Dermis microvascular lymphatic vessel endothelial cell (primary cell): ENCODE results near the gene RFX4. TPM values are rescaled to one million over a fixed set of nuclear protein-coding genes. Genes with fewer than 3 reads are reported as not detected.

Experiments used
- DNase-seq, 2 donors: peaks; one replicate each; pipeline versions ENCODE4 v3.0.0 to v3.0.0-alpha.2; 2010; ENCODE audit warnings: low read depth in 2 of 2
- total RNA-seq: library from RNA; depleted of rRNA; stranded (reverse); fragments of >200 nt; gene quantifications from 2 replicates; pipeline ENCODE4 v1.2.1, GENCODE V29; 2014

The RFX4 gene
- not detected in 2 replicates for total RNA-seq

DNA sequence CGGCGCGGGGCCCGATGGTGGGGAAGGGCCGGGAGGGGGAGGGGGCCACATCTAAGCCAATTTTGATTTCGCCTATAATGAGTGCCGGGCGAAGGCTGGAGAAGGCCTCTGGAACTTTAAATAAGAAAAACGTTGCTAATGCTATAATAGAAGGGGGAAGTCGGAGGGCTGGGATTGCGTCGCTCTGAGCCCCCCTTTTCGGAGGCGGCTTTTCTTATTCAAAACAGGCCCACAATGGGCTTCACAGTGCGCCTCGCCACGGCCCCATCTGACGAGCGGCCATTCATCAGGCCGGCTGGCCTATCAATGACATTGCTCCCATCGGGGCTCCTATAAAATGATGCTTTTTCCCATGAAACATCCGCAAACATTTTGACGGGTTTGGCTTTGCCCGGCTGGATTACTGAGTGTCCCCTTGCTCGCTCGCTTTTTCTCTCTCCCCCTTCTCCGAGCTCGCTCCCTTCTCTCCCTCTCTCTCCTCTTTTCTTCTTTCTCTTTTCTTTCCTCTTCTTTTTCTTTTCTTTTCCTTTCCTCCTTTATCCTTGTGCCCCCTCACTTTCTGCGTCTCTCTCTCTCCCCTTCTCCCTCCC is at the start of gene RFX4:
Gene RFX4 (plus strand): TSS at position 364 of the 590 bp plus-strand sequence. CDS start 317 bp downstream, outside the sequence.
- DNase-seq: no peak

DNA sequence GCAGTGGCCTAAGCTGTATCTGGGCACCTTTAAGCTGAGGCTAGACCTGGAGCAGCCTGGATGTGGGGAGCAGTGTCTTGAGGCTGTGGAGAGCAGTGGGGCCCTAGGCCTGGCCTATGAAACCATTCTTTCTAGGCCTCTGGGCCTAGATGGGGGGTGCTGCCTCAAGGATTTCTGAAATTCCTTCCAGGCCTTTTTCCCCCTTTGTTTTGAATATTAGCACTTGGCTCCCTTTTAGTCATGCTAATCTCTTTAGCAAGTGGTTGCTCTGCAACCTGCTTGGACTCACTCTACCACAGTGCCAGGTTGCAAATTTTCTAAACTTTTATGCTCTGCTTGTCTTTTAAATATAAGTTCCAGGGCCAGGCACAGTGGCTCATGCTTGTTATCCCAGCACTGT is 41.6 kb upstream of the RFX4 start:
- no peak for DNase-seq

DNA sequence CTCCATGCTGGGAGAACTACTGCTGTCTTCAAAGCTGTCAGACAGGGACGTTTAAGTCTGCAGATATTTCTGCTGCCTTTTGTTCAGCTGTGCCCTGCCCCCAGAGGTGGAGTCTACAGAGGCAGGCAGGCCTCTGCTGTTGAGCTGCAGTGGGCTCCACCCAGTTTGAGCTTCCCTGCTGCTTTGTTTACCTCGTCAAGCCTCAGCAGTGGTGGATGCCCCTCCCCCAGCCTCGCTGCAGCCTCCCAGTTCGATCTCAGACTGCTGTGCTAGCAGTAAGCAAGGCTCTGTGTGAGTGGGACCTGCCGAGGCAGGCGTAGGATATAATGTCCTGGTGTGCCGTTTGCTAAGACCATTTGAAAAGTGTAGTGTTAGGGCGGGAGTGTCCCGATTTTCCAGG is 31.4 kb upstream of the RFX4 start:
- DNase-seq: no peak

DNA sequence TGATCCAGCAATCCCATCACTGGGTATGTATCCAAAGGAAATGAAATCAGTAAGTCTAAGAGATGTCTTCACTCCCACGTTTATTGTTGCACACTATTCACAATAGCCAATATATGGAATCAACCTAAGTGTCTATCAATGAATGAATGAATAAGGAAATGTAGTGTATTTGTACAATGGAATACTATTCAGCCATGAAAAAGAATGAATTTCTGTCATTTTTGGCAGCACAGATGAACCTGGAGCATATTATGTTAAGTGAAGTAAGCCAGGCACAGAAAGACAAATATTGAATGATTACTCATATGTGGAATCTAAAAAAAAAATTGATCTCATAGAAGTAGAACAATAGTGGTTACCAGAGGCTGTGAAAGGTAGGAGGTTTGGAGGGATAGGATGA is 30.6 kb upstream of the RFX4 start:
- DNase-seq: no peak

DNA sequence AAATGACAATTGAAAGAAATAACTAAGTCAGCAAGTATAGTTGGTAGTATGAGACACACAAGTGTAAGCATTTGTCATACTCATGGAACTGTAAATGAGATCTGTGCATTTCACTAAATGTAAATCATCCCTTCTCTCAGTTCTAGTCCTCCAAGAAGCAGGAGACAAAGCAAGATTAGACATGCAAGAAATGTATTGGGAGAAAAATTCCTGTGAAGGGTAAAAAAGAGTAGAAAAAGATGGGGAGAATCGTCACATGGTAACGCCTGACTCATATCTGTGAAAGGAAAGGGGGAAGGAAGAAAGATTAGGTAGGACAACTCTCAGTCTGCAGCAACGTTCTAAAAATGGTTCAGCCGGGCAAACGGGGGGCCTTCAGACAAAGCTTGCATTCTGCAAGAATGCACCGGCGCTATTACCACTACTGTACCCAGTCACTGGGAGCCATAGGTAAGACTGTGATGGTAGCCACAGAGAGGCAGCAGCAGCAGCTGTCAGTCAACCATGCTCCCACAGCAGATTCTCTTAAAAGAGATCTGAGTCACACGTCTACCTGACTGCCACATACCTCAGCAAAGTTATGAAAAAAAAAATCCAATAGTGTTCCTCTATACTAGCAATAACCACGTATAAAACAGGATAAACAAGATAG is 18.0 kb upstream of the RFX4 start:
- DNase-seq: no peak

DNA sequence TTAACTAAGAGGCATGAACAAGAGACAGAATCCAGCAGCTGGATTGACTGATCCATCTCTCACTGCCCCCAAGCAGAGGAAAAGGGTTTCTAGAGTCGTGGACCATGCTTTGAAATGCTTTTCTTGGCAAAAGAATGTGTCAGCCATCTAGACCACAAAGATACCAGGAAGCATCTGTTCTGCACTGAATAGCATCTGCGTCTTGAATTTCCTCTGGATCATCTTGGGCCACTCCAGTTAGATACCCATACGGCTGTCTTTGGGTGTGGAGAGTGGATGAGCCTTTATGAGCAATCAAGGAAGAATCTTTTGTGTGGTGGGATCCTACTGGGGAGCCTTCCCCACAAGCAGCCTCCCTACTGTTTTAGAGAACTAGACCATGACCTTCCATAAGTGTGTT is 16.0 kb upstream of the RFX4 start:
- DNase-seq: no peak

DNA sequence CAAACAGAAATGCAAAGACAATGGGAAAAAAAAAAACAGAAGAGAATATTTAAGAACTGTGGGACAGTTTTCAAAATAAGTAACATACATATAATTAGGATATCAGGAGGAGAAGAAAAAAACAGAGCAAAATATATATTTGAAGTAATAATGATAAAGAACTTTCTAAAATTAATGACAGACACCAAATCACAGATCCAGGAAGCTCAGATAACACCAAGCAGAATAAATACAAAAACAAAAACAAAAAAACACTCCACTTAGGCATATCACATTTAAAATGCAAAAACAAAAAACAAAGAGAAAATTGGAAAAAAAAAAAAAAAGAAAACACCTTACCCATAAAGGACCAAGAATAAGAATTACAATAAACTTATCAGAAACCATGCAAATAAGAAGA is 9.6 kb upstream of the RFX4 start:
- DNase-seq: no peak

DNA sequence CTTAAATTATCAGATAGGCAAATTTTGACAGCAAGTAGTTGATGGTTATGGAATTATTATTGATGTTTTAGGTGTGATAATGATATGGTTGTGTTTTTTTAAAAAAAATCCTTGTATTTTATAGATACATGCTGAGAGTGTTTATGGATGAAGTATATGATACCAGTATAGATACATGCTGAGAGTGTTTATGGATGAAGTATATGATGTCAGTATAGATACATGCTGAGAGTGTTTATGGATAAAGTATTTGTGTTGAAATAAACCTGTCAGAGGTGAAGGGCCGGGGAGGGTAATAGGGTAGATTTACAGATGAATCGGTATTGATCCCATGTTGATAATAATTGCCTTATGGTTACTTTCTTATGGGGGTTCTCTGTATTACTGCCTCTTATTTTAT is 6.0 kb upstream of the RFX4 start:
- no peak for DNase-seq

DNA sequence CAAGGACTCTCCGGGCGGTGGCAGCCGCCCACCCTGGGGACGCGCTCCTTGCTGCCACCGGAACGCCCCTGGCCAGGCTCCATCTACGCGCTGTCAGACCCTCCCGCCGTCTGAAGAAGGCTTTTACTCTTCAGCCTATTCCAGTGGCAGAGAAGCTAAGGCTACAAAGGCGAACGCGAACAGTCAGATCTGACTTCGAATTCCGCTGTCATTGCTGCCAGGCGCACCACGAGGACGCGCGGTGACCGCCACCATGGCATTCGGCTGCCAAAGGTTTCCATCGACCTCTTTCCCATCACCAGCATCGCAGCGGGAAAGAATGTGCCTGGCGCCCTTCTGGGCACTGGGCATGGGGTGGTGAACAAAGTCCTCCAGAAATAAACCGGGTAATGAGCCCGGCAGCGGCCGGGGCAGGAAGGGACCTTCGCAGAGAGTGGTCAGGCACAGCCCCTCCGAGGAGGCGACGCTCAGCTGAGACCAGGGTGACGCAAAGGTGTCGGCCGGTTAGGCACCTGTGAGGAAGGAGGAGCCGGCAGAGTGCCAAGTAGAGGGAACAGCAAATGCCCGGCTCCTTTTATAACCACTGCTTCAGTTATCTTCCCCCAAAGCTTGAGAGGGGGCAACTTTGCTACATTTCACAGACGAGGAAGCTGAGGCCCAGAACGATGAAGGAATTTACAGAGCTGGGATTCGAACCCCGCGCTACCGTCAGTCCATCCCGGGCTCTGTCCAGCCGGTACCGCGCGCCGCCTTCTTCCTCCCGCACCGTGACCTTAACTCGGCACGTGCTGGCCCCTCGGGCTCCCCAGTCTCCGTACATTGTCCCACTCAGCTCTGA is 1.9 kb upstream of the RFX4 start:
- DNase-seq: no peak

DNA sequence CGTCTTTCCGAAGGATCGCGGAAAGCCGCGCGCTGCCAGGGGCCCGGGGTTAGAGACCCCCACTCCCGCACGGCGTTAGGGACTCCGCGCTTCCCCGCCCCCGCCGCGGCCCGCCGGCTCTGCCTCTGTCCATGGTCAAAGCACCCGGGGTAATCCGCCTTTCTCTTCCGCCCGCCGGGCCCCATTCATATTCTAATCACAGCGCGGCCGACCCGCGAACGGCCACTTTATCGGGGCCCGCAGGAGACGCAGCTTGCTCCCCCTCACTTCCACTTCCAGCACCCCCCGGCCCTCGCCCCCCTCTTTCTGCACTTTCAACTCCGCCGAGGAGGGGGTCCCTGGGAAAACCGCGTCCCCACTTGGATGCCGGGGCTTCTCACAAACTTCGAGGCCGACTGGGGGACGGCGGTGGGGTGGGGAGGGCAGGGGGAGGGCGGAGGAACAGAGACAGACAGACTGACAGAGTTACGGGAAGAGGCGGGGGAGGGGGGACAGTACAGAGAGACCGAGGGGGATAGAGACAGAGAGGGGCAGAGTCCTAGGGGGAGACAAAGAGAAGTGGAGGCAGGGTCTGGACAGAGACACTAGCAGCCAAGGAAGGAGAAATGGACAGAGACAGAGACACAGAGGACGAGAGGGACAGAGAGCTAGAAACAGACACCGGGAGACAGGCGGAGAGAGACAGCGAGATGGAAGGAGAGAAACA is 1.1 kb upstream of the RFX4 start:
- DNase-seq: peak in 1 of 2 donors; percentile 25

DNA sequence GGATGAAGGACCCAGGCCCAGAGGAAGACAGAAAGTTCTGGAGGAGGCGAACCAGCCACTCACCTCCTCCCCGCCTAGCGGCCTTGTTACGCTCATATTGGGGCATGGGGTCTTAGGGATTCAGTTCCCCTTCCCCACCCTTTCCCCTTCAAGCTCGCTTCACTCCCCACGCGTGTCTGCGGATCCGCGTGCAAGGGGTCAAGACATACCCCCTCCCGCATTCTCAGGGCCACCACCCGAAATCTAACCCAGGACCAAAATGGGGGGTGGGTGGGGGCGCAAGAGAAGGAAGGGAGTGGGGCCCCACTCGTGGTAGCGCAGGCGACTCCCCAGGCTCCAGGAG is 584 bp upstream of the RFX4 start:
- DNase-seq: no peak

DNA sequence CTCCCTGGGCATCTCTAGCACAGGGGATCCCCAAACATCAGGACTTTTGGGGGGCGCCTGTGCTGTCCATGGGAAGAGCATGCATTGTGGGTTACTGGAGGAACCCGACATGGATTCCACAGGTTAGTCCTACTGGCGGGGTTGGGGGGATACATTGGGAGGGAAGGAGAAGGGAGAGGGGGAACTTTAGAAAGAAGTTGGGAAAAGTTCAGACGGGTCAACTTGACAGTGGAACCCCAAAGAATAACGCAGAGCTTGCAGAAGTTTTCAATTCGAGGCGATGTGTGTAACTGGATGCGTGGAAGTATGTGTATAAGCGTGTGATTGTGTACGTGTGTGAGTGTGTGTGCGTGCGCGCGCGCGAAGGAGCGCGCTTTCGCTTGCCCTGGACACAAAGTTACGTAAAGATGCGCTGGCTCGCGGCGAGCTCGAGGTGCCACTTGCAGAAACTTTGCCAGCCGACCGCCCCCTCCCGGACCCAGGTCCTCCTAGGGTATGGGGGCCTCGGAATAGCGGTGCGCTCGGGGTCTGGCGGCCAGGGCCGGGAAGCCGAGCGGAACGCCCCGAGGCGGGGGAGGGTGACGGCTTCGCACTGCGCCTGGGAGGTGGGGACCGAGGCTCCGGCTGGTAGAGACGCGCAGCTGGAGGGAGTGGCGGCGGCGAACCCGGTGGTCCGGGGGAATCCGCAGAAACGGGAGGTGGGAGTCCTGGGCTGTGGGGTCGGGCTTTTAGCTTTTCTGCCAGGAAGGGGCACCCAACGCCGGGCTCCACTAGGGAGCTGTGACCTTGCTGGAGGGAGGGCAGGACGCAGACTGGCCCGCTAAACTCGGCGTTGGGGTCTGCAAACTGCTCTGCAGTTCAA is 669 bp downstream of the RFX4 start:
- DNase-seq: peak in 1 of 2 donors; percentile 28

DNA sequence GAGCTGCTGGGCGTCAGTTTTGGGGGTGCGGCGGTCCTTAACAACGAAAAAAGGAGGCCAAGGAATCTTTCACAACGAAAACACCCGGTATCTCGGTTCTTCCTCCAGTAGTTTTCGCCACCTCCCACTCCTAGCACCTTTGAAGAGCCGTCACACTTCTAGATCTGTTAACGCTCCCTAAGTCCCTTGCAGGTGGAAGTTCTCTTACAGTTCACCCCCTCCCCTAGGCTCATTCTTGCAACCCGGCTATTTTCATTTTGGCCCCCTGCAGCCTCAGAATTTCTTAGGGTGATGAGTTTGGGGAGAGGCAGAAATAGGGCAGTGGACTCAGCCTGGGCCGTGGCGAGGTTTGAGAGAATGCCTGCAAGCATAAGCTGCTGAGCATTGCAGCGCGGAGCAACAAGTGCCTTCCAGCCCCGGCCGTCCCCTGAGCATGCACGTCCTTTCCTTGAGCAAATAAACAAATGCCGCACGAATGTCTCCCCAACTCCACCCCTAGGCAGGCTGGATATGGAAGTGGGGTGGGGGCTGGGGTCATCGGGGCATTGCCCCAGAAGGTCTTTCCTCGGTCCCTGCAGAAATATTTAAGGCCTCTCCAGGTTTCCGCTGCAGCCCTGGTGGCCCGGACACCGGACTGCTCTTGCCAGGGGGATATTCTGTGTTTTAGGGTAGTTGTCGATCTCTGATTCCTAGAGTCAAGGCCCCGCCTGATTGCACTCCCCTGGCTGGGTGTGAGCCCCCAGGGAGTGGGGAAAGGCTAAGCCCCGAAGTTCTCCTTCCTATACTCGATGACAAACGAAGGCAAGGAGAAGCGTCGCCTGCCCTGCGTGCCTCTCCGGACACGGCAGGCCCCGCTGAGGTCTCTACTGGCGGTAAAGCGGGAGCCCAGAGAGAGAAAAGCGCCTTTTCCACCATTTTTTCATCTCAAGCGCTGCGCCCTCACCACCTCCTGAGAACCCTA is 1.6 kb downstream of the RFX4 start:
- no peak for DNase-seq

DNA sequence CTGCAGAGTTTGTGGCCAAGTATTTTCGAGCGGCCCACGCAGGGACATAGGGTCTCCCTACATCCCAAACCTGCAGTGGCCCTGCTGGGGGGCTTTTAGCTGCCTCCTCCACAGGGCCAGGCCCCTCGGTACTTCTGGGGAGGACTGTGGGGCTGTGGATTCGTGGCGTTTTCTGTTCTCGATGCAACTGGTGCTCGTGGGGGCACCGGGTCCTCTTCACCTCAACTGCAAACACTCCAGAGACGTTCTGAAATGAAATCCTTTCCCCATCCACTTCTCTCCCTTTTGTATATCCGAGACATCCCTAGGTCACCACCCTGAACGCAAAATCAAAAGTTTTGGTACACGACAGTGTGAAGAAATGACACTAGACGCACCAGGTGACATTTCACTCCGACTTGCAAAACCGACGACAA is 2.3 kb downstream of the RFX4 start:
- DNase-seq: no peak

DNA sequence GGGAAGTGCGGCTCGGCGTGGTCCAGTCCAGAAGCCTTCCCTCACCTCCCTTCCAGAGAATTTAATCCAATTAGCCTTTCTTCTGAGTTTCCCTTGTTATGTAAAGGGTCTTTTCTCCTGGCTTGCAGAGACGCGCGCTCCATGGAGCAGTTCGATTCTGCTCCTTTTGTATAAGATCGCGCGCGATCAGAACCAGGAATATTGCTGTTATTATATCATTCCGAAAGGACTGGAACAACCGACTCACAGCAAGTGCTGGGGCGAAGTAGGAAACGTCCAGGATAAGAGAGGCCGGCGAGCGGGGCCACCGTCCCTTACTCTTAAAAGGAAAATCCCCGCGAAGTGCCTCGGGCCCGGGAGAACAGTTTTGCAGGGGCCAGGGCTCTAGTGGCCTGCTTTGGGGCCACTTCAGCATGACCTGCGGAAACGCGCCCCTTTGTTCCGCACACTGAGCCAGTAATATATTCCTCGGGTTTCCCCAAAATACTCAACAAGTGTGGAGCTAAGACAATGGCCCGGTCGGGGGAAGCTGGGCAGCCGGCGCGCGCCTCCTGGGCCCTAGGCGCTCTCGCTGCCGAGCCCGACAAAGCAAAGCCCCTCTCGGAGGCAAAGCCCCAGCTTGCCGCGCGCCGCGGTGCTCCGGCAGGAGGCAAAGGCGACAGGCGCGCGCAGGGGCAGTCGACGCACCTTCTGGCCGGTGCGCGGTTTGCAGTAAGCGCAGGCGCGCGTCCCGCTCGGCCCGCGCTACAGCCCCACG is 2.9 kb downstream of the RFX4 start:
- peak in 1 of 2 donors; percentile 7 for DNase-seq

DNA sequence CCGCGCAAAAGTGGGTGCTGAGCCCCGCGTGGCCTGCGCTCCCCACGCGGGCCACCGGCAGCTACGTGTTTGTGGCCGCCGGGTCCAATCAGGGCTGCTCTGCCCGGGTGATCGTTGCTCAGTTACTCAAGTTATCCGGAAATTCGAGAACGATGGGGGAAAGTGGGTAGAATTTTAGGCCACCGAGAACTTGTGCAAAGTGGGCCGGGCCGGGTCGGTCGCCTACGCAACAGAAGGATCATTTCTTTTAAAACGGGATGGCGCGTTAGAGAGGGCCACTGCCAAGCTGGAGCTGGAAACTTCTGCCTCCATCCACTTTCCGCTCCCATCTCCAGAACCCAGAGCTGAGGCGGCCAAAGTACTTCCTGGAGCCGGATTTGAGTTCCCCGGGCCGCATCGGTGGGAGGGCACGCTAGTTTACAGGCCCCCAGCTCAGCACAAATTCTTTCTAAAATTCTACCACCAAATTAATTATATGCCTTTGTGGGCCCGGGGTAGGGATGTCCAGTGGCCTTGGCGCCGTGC is 3.5 kb downstream of the RFX4 start:
- no peak for DNase-seq

DNA sequence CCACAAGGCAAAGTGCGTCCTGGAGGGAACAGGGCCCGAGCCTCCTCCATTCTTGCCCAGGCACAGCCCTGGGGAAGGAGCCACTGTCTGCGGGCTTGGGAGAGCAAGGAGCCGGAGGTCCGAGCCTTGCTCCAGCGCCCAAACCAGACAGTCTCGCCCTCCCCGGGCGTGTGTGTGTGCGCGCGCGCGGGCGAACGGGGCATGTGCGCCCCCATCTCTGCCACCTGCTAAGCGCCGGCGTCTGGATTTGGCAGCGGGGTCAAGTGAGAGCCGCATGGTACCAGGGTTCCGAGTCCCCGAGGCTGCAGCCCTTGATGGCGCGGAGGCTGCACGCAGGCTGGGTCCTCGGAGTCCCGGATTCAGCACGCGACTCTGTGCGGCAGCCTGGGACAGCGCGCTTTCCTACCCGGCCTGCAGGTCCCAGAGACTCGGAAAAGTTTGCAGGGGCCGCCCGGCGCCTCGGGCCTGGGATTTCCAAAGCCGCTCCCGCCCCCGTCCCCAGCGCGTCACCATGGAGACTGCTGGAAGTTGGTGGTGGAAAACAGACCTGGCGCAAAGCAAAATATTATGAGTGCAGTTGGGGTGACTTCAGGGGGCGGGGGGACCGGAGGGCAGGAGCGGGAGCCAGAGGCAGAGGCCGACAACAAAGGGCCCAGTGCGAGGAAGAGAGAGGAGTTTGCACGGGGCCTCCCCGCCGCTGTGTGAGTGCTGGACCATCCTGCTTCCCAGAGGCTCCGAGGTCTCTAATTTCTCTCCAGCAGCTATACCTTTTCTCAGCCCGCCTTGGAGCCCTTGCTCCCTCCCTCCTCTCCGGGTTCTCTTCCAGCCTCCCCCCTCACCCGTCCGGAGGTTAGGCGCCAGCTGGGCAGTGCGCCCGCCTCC is 4.2 kb downstream of the RFX4 start:
- DNase-seq: peak in 1 of 2 donors; percentile 15

DNA sequence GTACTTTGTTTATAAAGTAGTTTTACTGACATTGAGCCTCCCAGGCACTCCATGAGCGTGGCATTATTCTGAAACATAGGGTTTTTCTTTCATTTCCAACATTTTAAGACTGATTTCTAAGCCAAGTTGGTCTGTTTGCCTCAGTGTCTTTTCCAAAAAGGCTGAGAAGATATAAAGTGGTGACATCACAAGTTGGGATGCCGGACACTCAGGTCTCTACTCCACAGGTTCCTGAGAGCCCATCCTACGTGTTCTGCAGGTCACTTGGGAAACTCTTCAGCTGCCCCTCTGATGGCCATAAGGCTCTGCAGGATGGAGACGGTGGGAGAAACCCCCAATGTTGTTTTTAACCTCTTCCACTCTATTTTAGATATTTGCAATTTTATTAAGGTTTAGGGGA is 6.0 kb downstream of the RFX4 start:
- DNase-seq: no peak
